SK-N-SH treated with all-trans-retinoic acid at 6 μM for 48 hours (cell line): ENCODE data around the gene ARFGEF3.

Experiments
- ATAC-seq: fragments of 200-7000 bp; cut with Tn5 transposase; 3 replicates; pipeline ENCODE4 v1.9.1; 2020; ENCODE audit warnings: mild to moderate bottlenecking, moderate library complexity
- ARNTL ChIP-seq: fragments of 450-650 bp; formaldehyde crosslinking; IDR thresholded peaks from 2 replicates; pipeline ENCODE4 v1.5.0; 2020; ENCODE audit warnings: low read depth, mild to moderate bottlenecking, moderate library complexity, borderline replicate concordance
- BACH2 ChIP-seq: fragments of 250-450 bp; sonication (Bioruptor Pico); IDR thresholded peaks from 2 replicates; pipeline ENCODE4 v1.9.0; 2021; ENCODE audit warnings: mild to moderate bottlenecking, borderline replicate concordance
- CREB5 ChIP-seq: fragments of 250-450 bp; sonication (Bioruptor Pico); IDR thresholded peaks from 2 replicates; pipeline ENCODE4 v1.5.1; 2020; ENCODE audit warnings: low read depth, mild to moderate bottlenecking, moderate library complexity
- CSRNP3 ChIP-seq: fragments of 250-450 bp; sonication (Bioruptor Pico); IDR thresholded peaks from 2 replicates; pipeline ENCODE4 v1.5.1; 2021; ENCODE audit warnings: mild to moderate bottlenecking, moderate library complexity
- ESRRG ChIP-seq: fragments of 250-450 bp; sonication (Bioruptor Pico); IDR thresholded peaks from 2 replicates; pipeline ENCODE4 v1.6.1; 2021; ENCODE audit warnings: mild to moderate bottlenecking
- GLIS3 ChIP-seq: fragments of 250-450 bp; sonication (Bioruptor Pico); IDR thresholded peaks from 2 replicates; pipeline ENCODE4 v1.5.0; 2020; ENCODE audit warnings: mild to moderate bottlenecking, moderate library complexity
- ISL1 ChIP-seq: fragments of 250-450 bp; sonication (Bioruptor Pico); IDR thresholded peaks from 2 replicates; pipeline ENCODE4 v2.1.2; 2022; ENCODE audit warnings: mild to moderate bottlenecking, moderate library complexity
- OSR1 ChIP-seq: fragments of 250-450 bp; sonication (Bioruptor Pico); IDR thresholded peaks from 2 replicates; pipeline ENCODE4 v1.8.0; 2022; ENCODE audit warnings: moderate library complexity, mild to moderate bottlenecking, inconsistent platforms
- PATZ1 ChIP-seq: fragments of 250-450 bp; sonication (Bioruptor Pico); IDR thresholded peaks from 2 replicates; pipeline ENCODE4 v1.8.0; 2020; ENCODE audit warnings: mild to moderate bottlenecking, moderate library complexity, borderline replicate concordance
- POU6F1 ChIP-seq: fragments of 250-450 bp; sonication (Bioruptor Pico); IDR thresholded peaks from 2 replicates; pipeline ENCODE4 v1.8.0; 2021; ENCODE audit warnings: low read depth, mild to moderate bottlenecking, moderate library complexity, borderline replicate concordance
- PPARA ChIP-seq: fragments of 250-450 bp; sonication (Bioruptor Pico); IDR thresholded peaks from 2 replicates; pipeline ENCODE4 v1.5.0; 2020; ENCODE audit warnings: mild to moderate bottlenecking, borderline replicate concordance
- RARB ChIP-seq: fragments of 250-450 bp; sonication (Bioruptor Pico); IDR thresholded peaks from 2 replicates; pipeline ENCODE4 v1.8.0; 2021; ENCODE audit warnings: mild to moderate bottlenecking, moderate library complexity
- SNAI2 ChIP-seq: fragments of 250-450 bp; sonication (Bioruptor Pico); IDR thresholded peaks from 2 replicates; pipeline ENCODE4 v1.5.0; 2020; ENCODE audit warnings: mild to moderate bottlenecking, moderate library complexity
- TCF4 ChIP-seq: fragments of 250-450 bp; sonication (Bioruptor Pico); IDR thresholded peaks from 2 replicates; pipeline ENCODE4 v1.8.0; 2021; ENCODE audit warnings: mild to moderate bottlenecking, moderate library complexity, borderline replicate concordance
- TOX ChIP-seq: fragments of 250-450 bp; sonication (Bioruptor Pico); IDR thresholded peaks from 2 replicates; pipeline ENCODE4 v1.8.0; 2021; ENCODE audit warnings: mild to moderate bottlenecking, moderate library complexity, borderline replicate concordance
- ZC3H10 ChIP-seq: fragments of 250-450 bp; sonication (Bioruptor Pico); IDR thresholded peaks from 2 replicates; pipeline ENCODE4 v1.5.1; 2021; ENCODE audit warnings: mild to moderate bottlenecking, moderate library complexity
- ZFP3 ChIP-seq: fragments of 250-450 bp; sonication (Bioruptor Pico); IDR thresholded peaks from 2 replicates; pipeline ENCODE4 v1.5.0; 2020; ENCODE audit warnings: mild to moderate bottlenecking, moderate library complexity
- ZFP30 ChIP-seq: fragments of 450-650 bp; formaldehyde crosslinking; IDR thresholded peaks from 2 replicates; pipeline ENCODE4 v1.5.0; 2022; ENCODE audit warnings: mild to moderate bottlenecking, moderate library complexity
- ZNF565 ChIP-seq: fragments of 450-650 bp; formaldehyde crosslinking; conservative IDR thresholded peaks from 2 replicates; pipeline ENCODE4 v1.5.0; 2020; ENCODE audit warnings: low read depth, mild to moderate bottlenecking, moderate library complexity
- ZNF70 ChIP-seq: fragments of 450-650 bp; formaldehyde crosslinking; IDR thresholded peaks from 2 replicates; pipeline ENCODE4 v1.5.0; 2020; ENCODE audit warnings: mild to moderate bottlenecking, moderate library complexity
- ZNF8 ChIP-seq: fragments of 450-650 bp; formaldehyde crosslinking; IDR thresholded peaks from 2 replicates; pipeline ENCODE4 v1.5.0; 2020; ENCODE audit warnings: mild to moderate bottlenecking, moderate library complexity
- TF ChIP-seq, protein P1 (sequence below): fragments of 250-450 bp; sonication (Bioruptor Pico); IDR thresholded peaks from 2 replicates; pipeline ENCODE4 v1.5.0; 2020; ENCODE audit warnings: mild to moderate bottlenecking, moderate library complexity

Gene ARFGEF3

GRCh38 chr6:138198430-138199091 lies 36.8 kb downstream of the ARFGEF3 start:
- ATAC-seq: no peak
- TF ChIP-seq TOX (CRISPR knock-in tag) (no peak), ZFP3 (CRISPR knock-in tag) (no peak), RARB (CRISPR knock-in tag) (no peak), SNAI2 (CRISPR knock-in tag) (no peak), ISL1 (CRISPR knock-in tag) (no peak), ZNF70 (CRISPR knock-in tag) (no peak), ARNTL (CRISPR knock-in tag) (no peak), PPARA (CRISPR knock-in tag) (no peak), ZC3H10 (CRISPR knock-in tag) (no peak), GLIS3 (no peak), BACH2 (CRISPR knock-in tag) (no peak), CREB5 (CRISPR knock-in tag) (no peak), ZFP30 (CRISPR knock-in tag) (no peak), ESRRG (CRISPR knock-in tag) (no peak), POU6F1 (CRISPR knock-in tag) (no peak), TCF4 (CRISPR knock-in tag) (no peak), OSR1 (CRISPR knock-in tag) (no peak), PATZ1 (CRISPR knock-in tag) (no peak)
- TF ChIP-seq, protein P1, sequence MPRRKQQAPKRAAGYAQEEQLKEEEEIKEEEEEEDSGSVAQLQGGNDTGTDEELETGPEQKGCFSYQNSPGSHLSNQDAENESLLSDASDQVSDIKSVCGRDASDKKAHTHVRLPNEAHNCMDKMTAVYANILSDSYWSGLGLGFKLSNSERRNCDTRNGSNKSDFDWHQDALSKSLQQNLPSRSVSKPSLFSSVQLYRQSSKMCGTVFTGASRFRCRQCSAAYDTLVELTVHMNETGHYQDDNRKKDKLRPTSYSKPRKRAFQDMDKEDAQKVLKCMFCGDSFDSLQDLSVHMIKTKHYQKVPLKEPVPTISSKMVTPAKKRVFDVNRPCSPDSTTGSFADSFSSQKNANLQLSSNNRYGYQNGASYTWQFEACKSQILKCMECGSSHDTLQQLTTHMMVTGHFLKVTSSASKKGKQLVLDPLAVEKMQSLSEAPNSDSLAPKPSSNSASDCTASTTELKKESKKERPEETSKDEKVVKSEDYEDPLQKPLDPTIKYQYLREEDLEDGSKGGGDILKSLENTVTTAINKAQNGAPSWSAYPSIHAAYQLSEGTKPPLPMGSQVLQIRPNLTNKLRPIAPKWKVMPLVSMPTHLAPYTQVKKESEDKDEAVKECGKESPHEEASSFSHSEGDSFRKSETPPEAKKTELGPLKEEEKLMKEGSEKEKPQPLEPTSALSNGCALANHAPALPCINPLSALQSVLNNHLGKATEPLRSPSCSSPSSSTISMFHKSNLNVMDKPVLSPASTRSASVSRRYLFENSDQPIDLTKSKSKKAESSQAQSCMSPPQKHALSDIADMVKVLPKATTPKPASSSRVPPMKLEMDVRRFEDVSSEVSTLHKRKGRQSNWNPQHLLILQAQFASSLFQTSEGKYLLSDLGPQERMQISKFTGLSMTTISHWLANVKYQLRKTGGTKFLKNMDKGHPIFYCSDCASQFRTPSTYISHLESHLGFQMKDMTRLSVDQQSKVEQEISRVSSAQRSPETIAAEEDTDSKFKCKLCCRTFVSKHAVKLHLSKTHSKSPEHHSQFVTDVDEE: no peak

GRCh38 chr6:138201836-138202235 lies 40.1 kb downstream of the ARFGEF3 start:
- ATAC-seq: no peak
- TF ChIP-seq PATZ1 (CRISPR knock-in tag): no peak
- TF ChIP-seq ZC3H10 (CRISPR knock-in tag): no peak
- no peak for TF ChIP-seq ESRRG (CRISPR knock-in tag)
- no peak for TF ChIP-seq GLIS3
- no peak for TF ChIP-seq CSRNP3 (CRISPR knock-in tag)
- no peak for TF ChIP-seq POU6F1 (CRISPR knock-in tag)
- no peak for TF ChIP-seq ISL1 (CRISPR knock-in tag)
- TF ChIP-seq BACH2 (CRISPR knock-in tag): no peak
- TF ChIP-seq PPARA (CRISPR knock-in tag): no peak
- TF ChIP-seq ZNF8 (CRISPR knock-in tag): no peak
- TF ChIP-seq RARB (CRISPR knock-in tag): no peak
- TF ChIP-seq, protein P1: no peak
- no peak for TF ChIP-seq ZFP30 (CRISPR knock-in tag)
- TF ChIP-seq ZFP3 (CRISPR knock-in tag): no peak
- no peak for TF ChIP-seq ARNTL (CRISPR knock-in tag)
- TF ChIP-seq ZNF565 (CRISPR knock-in tag): no peak
